Suprapubic skin (tissue), 3 donors: ENCODE measurements around the gene OCIAD2.

Experiments used
- POLR2AphosphoS5 ChIP-seq, 3 donors: sonication (generic); formaldehyde crosslinking; IDR thresholded peaks; one replicate each; pipeline ENCODE4 v1.6.1; 2017; ENCODE audit warnings: antibody characterized with exemption in 3 of 3
- TF ChIP-seq, protein P1 (sequence below), 2 donors: fragments of 200-600 bp in 1 of 2; fragments of 450-650 bp in 1 of 2; sonication (generic) in 1 of 2; IDR thresholded peaks; one replicate each; pipeline ENCODE4 v1.5.1; 2016 to 2019; ENCODE audit warnings: antibody characterized with exemption in 2 of 2, mild to moderate bottlenecking in 1 of 2, moderate library complexity in 1 of 2

DNA sequence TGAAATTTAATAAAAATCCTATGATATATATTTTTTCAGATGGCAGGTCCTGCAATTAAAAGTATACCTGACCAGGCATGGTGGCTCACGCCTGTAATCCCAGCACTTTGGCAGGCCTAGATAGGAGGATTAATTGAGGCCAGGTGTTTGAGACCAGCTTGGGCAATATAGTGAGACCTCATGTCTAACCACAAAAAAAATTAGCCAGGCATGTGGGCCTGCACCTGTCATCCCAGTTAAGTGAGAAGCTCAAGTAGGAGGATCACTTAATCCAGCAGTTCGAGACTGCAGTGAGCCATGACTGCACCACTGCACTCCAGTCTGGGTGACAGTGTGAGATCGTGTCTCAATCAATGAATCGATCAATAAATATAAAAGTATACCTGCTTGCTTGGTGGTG lies 2.5 kb downstream of the OCIAD2 start:
- TF ChIP-seq, protein P1, sequence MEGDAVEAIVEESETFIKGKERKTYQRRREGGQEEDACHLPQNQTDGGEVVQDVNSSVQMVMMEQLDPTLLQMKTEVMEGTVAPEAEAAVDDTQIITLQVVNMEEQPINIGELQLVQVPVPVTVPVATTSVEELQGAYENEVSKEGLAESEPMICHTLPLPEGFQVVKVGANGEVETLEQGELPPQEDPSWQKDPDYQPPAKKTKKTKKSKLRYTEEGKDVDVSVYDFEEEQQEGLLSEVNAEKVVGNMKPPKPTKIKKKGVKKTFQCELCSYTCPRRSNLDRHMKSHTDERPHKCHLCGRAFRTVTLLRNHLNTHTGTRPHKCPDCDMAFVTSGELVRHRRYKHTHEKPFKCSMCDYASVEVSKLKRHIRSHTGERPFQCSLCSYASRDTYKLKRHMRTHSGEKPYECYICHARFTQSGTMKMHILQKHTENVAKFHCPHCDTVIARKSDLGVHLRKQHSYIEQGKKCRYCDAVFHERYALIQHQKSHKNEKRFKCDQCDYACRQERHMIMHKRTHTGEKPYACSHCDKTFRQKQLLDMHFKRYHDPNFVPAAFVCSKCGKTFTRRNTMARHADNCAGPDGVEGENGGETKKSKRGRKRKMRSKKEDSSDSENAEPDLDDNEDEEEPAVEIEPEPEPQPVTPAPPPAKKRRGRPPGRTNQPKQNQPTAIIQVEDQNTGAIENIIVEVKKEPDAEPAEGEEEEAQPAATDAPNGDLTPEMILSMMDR (IDR thresholded peaks at IDR 0.05): no peak
- TF ChIP-seq POLR2AphosphoS5 (IDR thresholded peaks at IDR 0.05): no peak
